Measurements from ENCODE around the gene POLK. TPM values are rescaled to one million over a fixed set of nuclear protein-coding genes. Genes with fewer than 3 reads are reported as not detected.

Gene POLK
- total and polyA plus RNA-seq, 2 of the 13 experiments (the other 11 are each of a cell fraction or from before 2014, with no cell fraction given) = 8.6 to 11.7 TPM

DNA sequence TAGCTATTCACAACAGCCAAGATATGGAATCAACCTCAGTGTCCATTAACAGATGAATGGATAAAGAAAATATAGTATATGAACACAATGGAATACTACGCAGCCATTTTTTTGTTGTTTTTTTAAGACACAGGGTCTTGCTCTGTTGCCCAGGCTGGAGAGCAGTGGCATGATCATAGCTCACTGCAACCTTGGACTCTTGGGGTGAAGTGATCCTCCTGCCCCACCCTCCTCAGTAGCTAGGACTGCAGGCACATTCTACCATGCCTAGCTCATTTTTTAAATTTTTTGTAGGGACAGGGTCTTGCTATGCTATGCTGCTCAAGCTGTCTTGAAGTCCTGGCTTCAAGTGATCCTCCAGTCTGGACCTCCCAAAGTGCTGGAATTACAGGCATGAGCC is 38.7 kb upstream of the POLK start:
- Histone ChIP-seq H3K9me3 (ENCODE audit: low read length) (peaks cover 17% of the 10 kb centered on the region; the same call in 1 of the 2 replicates), H3K79me2 (ENCODE audit: insufficient read depth, low read length) (peaks cover 35% of the 10 kb centered on the region), H3K9ac (ENCODE audit: insufficient read depth, low read depth, low read length) (no peak overlapping the region), H2AFZ (ENCODE audit: low read length) (no peak overlapping the region), H4K20me1 (ENCODE audit: insufficient read depth, low read length) (peaks cover 13% of the 10 kb centered on the region; the same call in 1 of the 2 replicates), H3K27me3 (ENCODE audit: control insufficient read depth in 1 of 2, insufficient read depth in 2 of 2, low read length in 2 of 2) (no peaks in the 10 kb centered on the region), H3K4me1 (ENCODE audit: insufficient read depth, low read length) (peaks cover 24% of the 10 kb centered on the region), H3K4me3 (replicated peaks in 1 of 3; ENCODE audit: insufficient read depth in 1 of 3, low read depth in 2 of 3, low read length in 3 of 3) (no peak overlapping the region), H3K36me3 (replicated peaks in 1 of 2; ENCODE audit: control insufficient read depth in 1 of 2, insufficient read depth in 2 of 2, low read length in 2 of 2) (no peaks in the 10 kb centered on the region; a peak in 1 of 5 replicates), H3K4me2 (ENCODE audit: low read depth, low read length) (no peak overlapping the region), H3K27ac (ENCODE audit: extremely low read length, insufficient read depth, low read length) (no peak overlapping the region)
- no peak for ATAC-seq
- in situ Hi-C loops (cut with HindIII; ENCODE audit: extremely low pct_ligation_motif_present, low pct_unique_long_range_greater_than_20kb) (no loop called here), intact Hi-C loops (cut with micrococcal nuclease; ENCODE audit: unreplicated experiment) (no loop called here)
- POLR2A ChIA-PET = no interaction called here
- BruUV-seq (replicated peaks) = no TSS peak
- FAIRE-seq = no peak
- CTCF ChIA-PET (ENCODE audit: low intra/inter-chr PET ratio, low total read pairs) = no interaction called here
- TF ChIP-seq ZNF121 (CRISPR knock-in tag; IDR thresholded peaks at IDR 0.05) = peak; percentile 96
- no peak for TF ChIP-seq MIER3 (CRISPR knock-in tag; IDR thresholded peaks at IDR 0.05; ENCODE audit: borderline replicate concordance)
- 95% methylated on average over 1 of the region's 1 CpG for WGBS (ENCODE audit: low lambda C conversion rate)
- no peak for DNase-seq (ENCODE audit: low spot score)

DNA sequence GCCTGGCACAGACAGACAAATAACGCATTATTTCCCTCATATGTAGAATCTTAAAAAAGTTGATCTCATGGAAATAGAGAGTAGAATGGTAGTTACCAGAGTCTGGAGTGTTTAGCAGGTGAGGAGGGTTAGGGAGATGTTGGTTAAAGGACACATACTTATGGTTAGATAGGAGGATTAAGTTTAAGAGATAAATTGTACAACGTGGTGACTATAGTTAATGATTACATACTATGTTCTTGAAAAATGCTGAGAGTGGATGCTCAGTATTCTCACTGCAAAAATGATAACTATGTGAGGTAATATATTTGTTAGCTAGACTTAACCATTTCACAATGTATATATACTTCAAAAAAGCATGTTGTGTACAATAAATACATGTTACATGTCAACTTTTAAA is 38.2 kb upstream of the POLK start:
- Histone ChIP-seq H3K9me3 (ENCODE audit: low read length) (peaks cover 16% of the 10 kb centered on the region; the same call in 1 of the 2 replicates), H3K36me3 (replicated peaks in 1 of 2; ENCODE audit: control insufficient read depth in 1 of 2, insufficient read depth in 2 of 2, low read length in 2 of 2) (no peaks in the 10 kb centered on the region; a peak in 1 of 5 replicates), H2AFZ (ENCODE audit: low read length) (no peak overlapping the region), H4K20me1 (ENCODE audit: insufficient read depth, low read length) (peaks cover 13% of the 10 kb centered on the region; the same call in 1 of the 2 replicates), H3K4me1 (ENCODE audit: insufficient read depth, low read length) (peaks cover 20% of the 10 kb centered on the region), H3K9ac (ENCODE audit: insufficient read depth, low read depth, low read length) (no peak overlapping the region), H3K27me3 (ENCODE audit: control insufficient read depth in 1 of 2, insufficient read depth in 2 of 2, low read length in 2 of 2) (no peaks in the 10 kb centered on the region), H3K79me2 (ENCODE audit: insufficient read depth, low read length) (peaks cover 33% of the 10 kb centered on the region), H3K27ac (ENCODE audit: extremely low read length, insufficient read depth, low read length) (no peak overlapping the region), H3K4me2 (ENCODE audit: low read depth, low read length) (no peak overlapping the region), H3K4me3 (replicated peaks in 1 of 3; ENCODE audit: insufficient read depth in 1 of 3, low read depth in 2 of 3, low read length in 3 of 3) (no peak overlapping the region)
- no TSS peak for BruUV-seq (replicated peaks)
- FAIRE-seq = no peak
- CTCF ChIA-PET (ENCODE audit: low intra/inter-chr PET ratio, low total read pairs) = no interaction called here
- peak; percentile 38; the same call in 1 of the 3 replicates for ATAC-seq
- in situ Hi-C loops (cut with HindIII; ENCODE audit: extremely low pct_ligation_motif_present, low pct_unique_long_range_greater_than_20kb) = no loop called here
- WGBS (ENCODE audit: low lambda C conversion rate) = 46% methylated on average over 2 of the region's 2 CpGs
- POLR2A ChIA-PET = no interaction called here
- intact Hi-C loops (cut with micrococcal nuclease; ENCODE audit: unreplicated experiment) = no loop called here
- DNase-seq (ENCODE audit: low spot score) = no peak
- TF ChIP-seq ZKSCAN5 (CRISPR knock-in tag; IDR thresholded peaks at IDR 0.05) (no peak), ZNF3 (CRISPR knock-in tag; IDR thresholded peaks at IDR 0.05) (no peak), ZNF800 (CRISPR knock-in tag; IDR thresholded peaks at IDR 0.05) (no peak), PHF8 (CRISPR knock-in tag; IDR thresholded peaks at IDR 0.05) (no peak), ZNF232 (CRISPR knock-in tag; IDR thresholded peaks at IDR 0.05; ENCODE audit: borderline replicate concordance) (no peak), ZBTB3 (CRISPR knock-in tag; IDR thresholded peaks at IDR 0.05; ENCODE audit: borderline replicate concordance, low read depth) (no peak)
- TF ChIP-seq, protein P1, sequence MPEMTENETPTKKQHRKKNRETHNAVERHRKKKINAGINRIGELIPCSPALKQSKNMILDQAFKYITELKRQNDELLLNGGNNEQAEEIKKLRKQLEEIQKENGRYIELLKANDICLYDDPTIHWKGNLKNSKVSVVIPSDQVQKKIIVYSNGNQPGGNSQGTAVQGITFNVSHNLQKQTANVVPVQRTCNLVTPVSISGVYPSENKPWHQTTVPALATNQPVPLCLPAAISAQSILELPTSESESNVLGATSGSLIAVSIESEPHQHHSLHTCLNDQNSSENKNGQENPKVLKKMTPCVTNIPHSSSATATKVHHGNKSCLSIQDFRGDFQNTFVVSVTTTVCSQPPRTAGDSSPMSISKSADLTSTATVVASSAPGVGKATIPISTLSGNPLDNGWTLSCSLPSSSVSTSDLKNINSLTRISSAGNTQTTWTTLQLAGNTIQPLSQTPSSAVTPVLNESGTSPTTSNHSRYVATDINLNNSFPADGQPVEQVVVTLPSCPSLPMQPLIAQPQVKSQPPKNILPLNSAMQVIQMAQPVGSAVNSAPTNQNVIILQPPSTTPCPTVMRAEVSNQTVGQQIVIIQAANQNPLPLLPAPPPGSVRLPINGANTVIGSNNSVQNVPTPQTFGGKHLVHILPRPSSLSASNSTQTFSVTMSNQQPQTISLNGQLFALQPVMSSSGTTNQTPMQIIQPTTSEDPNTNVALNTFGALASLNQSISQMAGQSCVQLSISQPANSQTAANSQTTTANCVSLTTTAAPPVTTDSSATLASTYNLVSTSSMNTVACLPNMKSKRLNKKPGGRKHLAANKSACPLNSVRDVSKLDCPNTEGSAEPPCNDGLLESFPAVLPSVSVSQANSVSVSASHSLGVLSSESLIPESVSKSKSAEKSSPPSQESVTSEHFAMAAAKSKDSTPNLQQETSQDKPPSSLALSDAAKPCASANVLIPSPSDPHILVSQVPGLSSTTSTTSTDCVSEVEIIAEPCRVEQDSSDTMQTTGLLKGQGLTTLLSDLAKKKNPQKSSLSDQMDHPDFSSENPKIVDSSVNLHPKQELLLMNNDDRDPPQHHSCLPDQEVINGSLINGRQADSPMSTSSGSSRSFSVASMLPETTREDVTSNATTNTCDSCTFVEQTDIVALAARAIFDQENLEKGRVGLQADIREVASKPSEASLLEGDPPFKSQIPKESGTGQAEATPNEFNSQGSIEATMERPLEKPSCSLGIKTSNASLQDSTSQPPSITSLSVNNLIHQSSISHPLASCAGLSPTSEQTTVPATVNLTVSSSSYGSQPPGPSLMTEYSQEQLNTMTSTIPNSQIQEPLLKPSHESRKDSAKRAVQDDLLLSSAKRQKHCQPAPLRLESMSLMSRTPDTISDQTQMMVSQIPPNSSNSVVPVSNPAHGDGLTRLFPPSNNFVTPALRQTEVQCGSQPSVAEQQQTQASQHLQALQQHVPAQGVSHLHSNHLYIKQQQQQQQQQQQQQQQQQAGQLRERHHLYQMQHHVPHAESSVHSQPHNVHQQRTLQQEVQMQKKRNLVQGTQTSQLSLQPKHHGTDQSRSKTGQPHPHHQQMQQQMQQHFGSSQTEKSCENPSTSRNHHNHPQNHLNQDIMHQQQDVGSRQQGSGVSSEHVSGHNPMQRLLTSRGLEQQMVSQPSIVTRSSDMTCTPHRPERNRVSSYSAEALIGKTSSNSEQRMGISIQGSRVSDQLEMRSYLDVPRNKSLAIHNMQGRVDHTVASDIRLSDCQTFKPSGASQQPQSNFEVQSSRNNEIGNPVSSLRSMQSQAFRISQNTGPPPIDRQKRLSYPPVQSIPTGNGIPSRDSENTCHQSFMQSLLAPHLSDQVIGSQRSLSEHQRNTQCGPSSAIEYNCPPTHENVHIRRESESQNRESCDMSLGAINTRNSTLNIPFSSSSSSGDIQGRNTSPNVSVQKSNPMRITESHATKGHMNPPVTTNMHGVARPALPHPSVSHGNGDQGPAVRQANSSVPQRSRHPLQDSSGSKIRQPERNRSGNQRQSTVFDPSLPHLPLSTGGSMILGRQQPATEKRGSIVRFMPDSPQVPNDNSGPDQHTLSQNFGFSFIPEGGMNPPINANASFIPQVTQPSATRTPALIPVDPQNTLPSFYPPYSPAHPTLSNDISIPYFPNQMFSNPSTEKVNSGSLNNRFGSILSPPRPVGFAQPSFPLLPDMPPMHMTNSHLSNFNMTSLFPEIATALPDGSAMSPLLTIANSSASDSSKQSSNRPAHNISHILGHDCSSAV (CRISPR knock-in tag; IDR thresholded peaks at IDR 0.05; ENCODE audit: borderline replicate concordance) = no peak
